Bronchial epithelial cell (primary cell): Measurements from ENCODE around the gene FHL1. TPM values are rescaled to one million over a fixed set of nuclear protein-coding genes. Genes with fewer than 3 reads are reported as not detected.
A peak's percentile ranks its signal among the peaks of the same experiment; 100 is the strongest.
"Not testable (repeated sequence)": the region's sequence is repeated elsewhere in the genome, so short reads cannot be mapped to it uniquely, and the experiment has no call there.

ENCODE experiments used
- DNase-seq: peaks from one replicate; pipeline ENCODE4 v3.0.0-alpha.2; 2010; ENCODE audit warnings: low read depth
- FAIRE-seq: peaks from 2 replicates; lab custom pipeline; 2011; peaks lifted over from hg19 to GRCh38; lab: Jason Lieb, UNC
- H3K27me3 ChIP-seq: 2 replicates; pipeline ENCODE4 v1.5.1; 2011; ENCODE audit warnings: low read length; ENCODE audit not compliant: control insufficient read depth, insufficient read depth
- H3K36me3 ChIP-seq: 2 replicates; pipeline ENCODE4 v1.5.1; 2011; ENCODE audit warnings: low read length; ENCODE audit not compliant: control insufficient read depth, insufficient read depth
- H3K4me3 ChIP-seq: 2 replicates; pipeline ENCODE4 v1.5.1; 2011; ENCODE audit warnings: mild to moderate bottlenecking, low read depth, low read length, control low read depth
- total RNA-seq: library from RNA; depleted of rRNA; stranded (reverse); fragments of >200 nt; gene quantifications from 2 replicates; pipeline ENCODE4 v1.2.1, GENCODE V29; 2014
- TF ChIP-seq, protein P1 (sequence below): IDR thresholded peaks from 2 replicates; pipeline ENCODE4 v1.5.1; 2011; ENCODE audit warnings: mild to moderate bottlenecking, moderate library complexity, low read length, control low read depth, inconsistent platforms; ENCODE audit not compliant: insufficient read depth, severe bottlenecking

The FHL1 gene
- 39.3 and 45.5 TPM in 2 replicates for total RNA-seq

DNA sequence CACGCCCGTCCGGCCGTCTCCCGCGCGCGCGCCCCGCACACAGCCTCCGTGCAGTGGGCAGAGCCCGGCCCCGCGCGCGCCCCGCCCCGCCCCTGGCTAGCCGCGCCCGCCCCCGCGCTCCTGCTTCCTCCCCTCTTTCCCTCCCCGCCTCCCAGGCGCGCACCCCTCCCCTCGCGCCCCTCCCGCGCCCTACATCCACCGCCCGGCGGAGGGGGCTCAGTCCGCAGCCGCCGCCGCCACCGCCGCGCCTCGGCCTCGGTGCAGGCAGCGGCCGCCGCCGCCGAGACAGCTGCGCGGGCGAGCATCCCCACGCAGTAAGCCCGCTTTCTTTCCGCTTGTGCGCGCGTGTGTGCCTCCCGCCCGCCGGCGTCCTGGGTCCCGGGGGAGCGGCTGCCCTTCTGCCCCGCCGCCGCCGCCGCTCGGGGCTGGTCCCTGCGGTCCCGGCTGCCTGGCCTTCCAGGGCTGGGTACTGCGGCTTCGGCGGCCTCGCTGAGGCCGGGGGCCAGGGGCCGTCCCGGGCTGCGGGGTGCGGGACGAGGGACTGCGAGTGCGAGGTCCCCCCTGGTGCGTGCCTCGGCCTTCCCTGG is at the start of gene FHL1:
FHL1 (plus strand) TSS at position 219 of the 587 bp plus-strand sequence.
- H3K4me3 ChIP-seq, result peak within 1 kb of the TSS; percentile 50
- FAIRE-seq, result no peak
- DNase-seq, result no peak
- TF ChIP-seq, protein P1, sequence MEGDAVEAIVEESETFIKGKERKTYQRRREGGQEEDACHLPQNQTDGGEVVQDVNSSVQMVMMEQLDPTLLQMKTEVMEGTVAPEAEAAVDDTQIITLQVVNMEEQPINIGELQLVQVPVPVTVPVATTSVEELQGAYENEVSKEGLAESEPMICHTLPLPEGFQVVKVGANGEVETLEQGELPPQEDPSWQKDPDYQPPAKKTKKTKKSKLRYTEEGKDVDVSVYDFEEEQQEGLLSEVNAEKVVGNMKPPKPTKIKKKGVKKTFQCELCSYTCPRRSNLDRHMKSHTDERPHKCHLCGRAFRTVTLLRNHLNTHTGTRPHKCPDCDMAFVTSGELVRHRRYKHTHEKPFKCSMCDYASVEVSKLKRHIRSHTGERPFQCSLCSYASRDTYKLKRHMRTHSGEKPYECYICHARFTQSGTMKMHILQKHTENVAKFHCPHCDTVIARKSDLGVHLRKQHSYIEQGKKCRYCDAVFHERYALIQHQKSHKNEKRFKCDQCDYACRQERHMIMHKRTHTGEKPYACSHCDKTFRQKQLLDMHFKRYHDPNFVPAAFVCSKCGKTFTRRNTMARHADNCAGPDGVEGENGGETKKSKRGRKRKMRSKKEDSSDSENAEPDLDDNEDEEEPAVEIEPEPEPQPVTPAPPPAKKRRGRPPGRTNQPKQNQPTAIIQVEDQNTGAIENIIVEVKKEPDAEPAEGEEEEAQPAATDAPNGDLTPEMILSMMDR, result no peak
- no peaks in the 10 kb centered on the region for H3K27me3 ChIP-seq
- H3K36me3 ChIP-seq, result no peaks in the 10 kb centered on the region

DNA sequence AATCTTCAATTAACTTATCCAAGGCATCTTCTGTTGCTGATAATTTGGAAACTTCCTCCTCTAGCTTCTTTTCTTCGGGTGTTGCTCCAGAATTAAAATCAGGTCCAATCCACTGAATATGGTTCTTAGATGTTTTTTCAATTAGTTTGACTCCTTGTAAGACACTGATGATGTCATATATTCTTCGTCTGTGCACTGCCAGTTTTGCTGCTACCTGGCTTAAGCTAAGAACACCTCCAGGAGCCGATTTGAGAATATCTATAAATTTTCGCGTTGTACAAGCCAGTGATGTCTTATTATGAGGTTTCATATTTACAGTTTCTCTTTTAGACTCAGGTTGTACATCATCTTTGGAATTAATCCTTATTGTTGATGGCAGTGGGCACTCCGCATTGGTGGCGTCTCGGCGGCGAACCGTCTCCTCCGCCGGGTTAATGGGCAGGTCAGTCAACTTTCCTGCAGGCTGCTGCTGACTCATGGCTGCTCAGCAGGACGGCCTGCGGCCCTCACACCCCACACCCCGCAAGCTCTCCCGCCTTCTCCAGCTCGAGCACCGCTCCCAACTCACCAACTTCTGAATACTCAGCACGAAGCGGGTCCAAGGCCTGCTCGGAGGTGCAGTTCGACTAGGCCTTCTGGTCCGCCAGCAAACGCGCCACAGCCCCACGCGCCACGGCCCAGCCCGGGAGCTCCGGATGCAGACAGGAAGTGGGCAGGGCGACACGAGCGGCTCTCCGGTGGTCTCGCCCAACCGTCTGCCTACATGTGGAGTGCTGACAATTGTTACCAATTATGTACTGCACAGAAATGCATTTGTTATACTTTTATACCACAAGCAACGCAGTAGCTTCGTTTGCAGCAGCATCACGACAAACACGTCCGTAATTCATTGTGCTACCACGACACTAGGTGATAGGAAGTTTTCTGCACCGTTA is 49.2 kb upstream of the FHL1 start:
- DNase-seq, result no peak
- H3K4me3 ChIP-seq, result no peak overlapping the region
- no peaks in the 10 kb centered on the region for H3K36me3 ChIP-seq
- no peak for FAIRE-seq
- TF ChIP-seq, protein P1, result no peak
- no peaks in the 10 kb centered on the region for H3K27me3 ChIP-seq

DNA sequence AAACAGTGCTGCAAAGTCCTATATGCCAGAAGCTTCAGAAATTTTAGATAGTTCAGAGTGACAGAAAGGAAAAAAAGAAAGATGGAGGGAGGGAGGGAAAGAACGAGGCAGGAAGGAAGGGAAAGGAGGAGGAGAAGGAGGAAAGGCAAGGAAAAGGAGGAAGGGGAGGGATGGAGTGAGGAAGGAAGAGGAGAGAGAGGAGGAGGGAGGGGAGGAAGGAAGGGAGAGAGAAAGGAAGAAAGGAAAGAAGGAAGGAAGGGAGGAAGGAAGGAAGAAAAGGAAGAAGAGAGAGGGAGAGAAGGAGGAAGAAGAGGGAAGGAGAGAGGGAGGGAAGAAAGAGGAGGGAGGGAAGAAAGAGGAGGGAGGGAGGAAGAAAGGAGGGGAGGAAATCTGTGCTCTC is 42.4 kb upstream of the FHL1 start:
- Histone ChIP-seq H3K27me3 (no peaks in the 10 kb centered on the region), H3K4me3 (no peak overlapping the region), H3K36me3 (no peaks in the 10 kb centered on the region)
- DNase-seq (no peak), FAIRE-seq (no peak)
- TF ChIP-seq, protein P1, result no peak

DNA sequence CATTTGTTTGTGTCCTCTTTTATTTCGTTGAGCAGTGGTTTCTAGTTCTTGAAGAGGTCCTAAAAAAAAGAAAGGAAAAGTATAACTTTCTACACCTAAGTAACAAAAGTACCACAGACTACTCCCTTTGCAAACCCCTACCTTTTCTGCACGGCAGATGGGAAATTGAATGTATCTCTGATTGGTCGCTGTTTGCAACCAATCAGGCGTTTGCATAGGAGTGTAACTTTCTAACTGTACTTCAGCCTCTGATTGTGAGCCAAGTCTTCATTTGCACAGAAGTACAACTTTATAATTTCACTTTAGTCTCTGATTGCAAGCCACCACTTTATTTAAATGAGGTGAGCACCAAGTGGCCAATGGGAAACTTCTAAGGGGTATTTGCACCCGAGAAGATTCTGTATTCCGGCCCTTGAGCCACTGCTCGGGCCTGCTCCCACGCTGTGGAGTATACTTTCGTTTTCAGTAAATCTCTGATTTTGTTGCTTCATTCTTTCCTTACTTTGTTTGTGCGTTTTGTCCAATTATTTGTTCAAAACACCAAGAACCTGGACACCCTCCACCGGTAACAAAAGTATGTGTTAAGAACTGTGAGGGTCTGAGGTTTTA is 40.3 kb upstream of the FHL1 start:
- FAIRE-seq, result no peak
- no peak overlapping the region for H3K4me3 ChIP-seq
- TF ChIP-seq, protein P1, result no peak
- H3K36me3 ChIP-seq, result no peaks in the 10 kb centered on the region
- DNase-seq, result no peak
- H3K27me3 ChIP-seq, result no peaks in the 10 kb centered on the region

DNA sequence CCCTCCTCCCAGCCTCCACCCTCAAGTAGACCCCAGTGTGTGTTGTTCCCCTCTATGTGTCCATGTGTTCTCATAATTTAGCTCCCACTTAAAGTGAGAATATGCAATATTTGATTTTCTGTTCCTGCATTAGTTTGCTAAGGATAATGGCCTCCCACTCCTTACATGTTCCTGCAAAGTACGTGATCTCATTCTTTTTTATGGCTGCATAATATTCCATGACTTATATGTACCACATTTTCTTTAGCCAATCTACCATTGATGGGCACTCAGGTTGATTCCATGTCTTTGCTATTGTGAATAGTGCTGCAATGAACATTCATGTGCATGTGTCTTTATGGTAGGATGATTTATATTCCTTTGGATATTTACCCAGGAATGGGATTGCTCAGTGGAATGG is 38.4 kb upstream of the FHL1 start:
- FAIRE-seq, H3K27me3 ChIP-seq, H3K4me3 ChIP-seq, H3K36me3 ChIP-seq, DNase-seq: not testable (repeated sequence)

DNA sequence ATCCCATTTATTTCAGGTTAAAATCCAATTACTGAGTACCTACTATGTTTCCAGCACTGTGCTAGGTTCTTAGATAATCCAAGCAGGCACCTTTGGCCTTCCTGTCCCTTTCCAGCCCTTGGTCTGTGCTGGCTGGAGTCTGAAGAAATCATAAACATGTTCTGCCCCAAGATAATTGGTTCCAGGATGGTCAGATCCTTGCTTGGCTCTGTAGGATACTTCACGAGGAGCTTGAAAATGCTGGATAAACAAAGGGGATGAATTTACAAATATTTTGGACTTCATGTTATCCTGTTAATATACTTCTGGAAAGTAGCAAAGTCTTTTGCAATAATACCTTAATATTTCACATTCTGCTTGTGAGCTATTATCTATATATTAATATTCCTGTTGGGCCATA is 35.0 kb upstream of the FHL1 start:
- no peak for DNase-seq

More for the DNA sequence above, 35.0 kb upstream of the FHL1 start:
- no peak overlapping the region for H3K4me3 ChIP-seq
- FAIRE-seq, result no peak
- TF ChIP-seq, protein P1, result no peak
- no peaks in the 10 kb centered on the region for H3K36me3 ChIP-seq
- H3K27me3 ChIP-seq, result no peaks in the 10 kb centered on the region
